GM12891 (cell line): ENCODE data around the gene FRMD8.

Source experiments
- PAX5 ChIP-seq: IDR thresholded peaks from 2 replicates; pipeline ENCODE4 v1.6.1; 2011; ENCODE audit warnings: low read length, moderate library complexity, mild to moderate bottlenecking; ENCODE audit not compliant: insufficient read depth, severe bottlenecking
- POLR2A ChIP-seq: IDR thresholded peaks from 2 replicates; pipeline ENCODE4 v1.6.1; 2011; ENCODE audit warnings: low read depth, low read length, control low read depth
- POLR2AphosphoS5 ChIP-seq: IDR thresholded peaks from 2 replicates; pipeline ENCODE4 v1.6.1; 2011; ENCODE audit warnings: low read depth, low read length, control low read depth
- POU2F2 ChIP-seq: IDR thresholded peaks from 2 replicates; pipeline ENCODE4 v1.6.1; 2011; ENCODE audit warnings: low read depth, mild to moderate bottlenecking, control low read depth, low read length, moderate library complexity
- SPI1 ChIP-seq: IDR thresholded peaks from 2 replicates; pipeline ENCODE4 v1.6.1; 2011; ENCODE audit warnings: low read depth, low read length, control low read depth
- TAF1 ChIP-seq: IDR thresholded peaks from 2 replicates; pipeline ENCODE4 v1.6.1; 2011; ENCODE audit warnings: low read depth, low read length, control low read depth

- TF ChIP-seq POLR2A (no peak), POLR2AphosphoS5 (no peak), TAF1 (no peak), SPI1 (no peak), PAX5 (no peak), POU2F2 (no peak)
Measured at GRCh38 chr11:65419772-65420481, 33.5 kb downstream of the FRMD8 start.
